K562 (cell line): ENCODE data around the gene IQUB. TPM values are rescaled to one million over a fixed set of nuclear protein-coding genes. Genes with fewer than 3 reads are reported as not detected.
"Not testable (repeated sequence)": the region's sequence is repeated elsewhere in the genome, so short reads cannot be mapped to it uniquely, and the experiment has no call there.

ENCODE experiments used
- ATF7 ChIP-seq: fragments of 450-650 bp; IDR thresholded peaks from 2 replicates; pipeline ENCODE4 v1.7.1; 2014; ENCODE audit warnings: mild to moderate bottlenecking, moderate library complexity
- CC2D1A ChIP-seq: fragments of 450-650 bp; IDR thresholded peaks from 2 replicates; pipeline ENCODE4 v1.6.1; 2017; ENCODE audit warnings: mild to moderate bottlenecking
- DMBX1 ChIP-seq: fragments of 250-450 bp; sonication (Bioruptor Pico); IDR thresholded peaks from 2 replicates; pipeline ENCODE4 v1.8.0; 2022; ENCODE audit warnings: inconsistent platforms, mild to moderate bottlenecking, moderate library complexity, borderline replicate concordance
- FOSL1 ChIP-seq: fragments of 200-800 bp; sonication (Bioruptor generic); conservative IDR thresholded peaks from 2 replicates; pipeline ENCODE4 v1.6.1; 2016; ENCODE audit warnings: missing genetic modification characterization, missing compliant biosample characterization
- NCOA1 ChIP-seq: fragments of 450-650 bp; IDR thresholded peaks from 2 replicates; pipeline ENCODE4 v1.6.1; 2016; ENCODE audit warnings: low read depth
- NR2C1 ChIP-seq, 2 experiments: fragments of 450-650 bp; IDR thresholded peaks; 2 replicates each; pipeline ENCODE4 v1.6.1; 2017; ENCODE audit warnings: mild to moderate bottlenecking in 2 of 2, antibody characterized with exemption in 1 of 2, inconsistent platforms in 1 of 2, missing compliant biosample characterization in 1 of 2, missing genetic modification characterization in 1 of 2
- REST ChIP-seq, 2 experiments: fragments of 450-650 bp; formaldehyde crosslinking in 1 of 2; IDR thresholded peaks; 2 replicates each; pipeline versions ENCODE4 v1.4.0 to v1.6.1; 2014 to 2020; ENCODE audit warnings: mild to moderate bottlenecking in 2 of 2, borderline replicate concordance in 1 of 2, low read depth in 1 of 2
- SMARCA4 ChIP-seq: fragments of 450-650 bp; IDR thresholded peaks from 2 replicates; pipeline ENCODE4 v1.6.1; 2016
- TAF1 ChIP-seq: IDR thresholded peaks from 2 replicates; pipeline ENCODE4 v1.6.1; 2011; ENCODE audit warnings: mild to moderate bottlenecking, low read length, moderate library complexity; ENCODE audit not compliant: insufficient read depth, control insufficient read depth, severe bottlenecking; ENCODE audit errors: extremely low read depth
- TCF3 ChIP-seq: sonication (generic); formaldehyde crosslinking; IDR thresholded peaks from 2 replicates; pipeline ENCODE4 v1.4.0; 2020; ENCODE audit warnings: mild to moderate bottlenecking, missing genetic modification reagents
- TFAP4 ChIP-seq: sonication (generic); formaldehyde crosslinking; IDR thresholded peaks from 2 replicates; pipeline ENCODE4 v1.8.0; 2022; ENCODE audit warnings: missing genetic modification reagents, mild to moderate bottlenecking, moderate library complexity, borderline replicate concordance
- polyA plus RNA-seq, 8 experiments: library from polyadenylated mRNA; depleted of rRNA in 4 of 8; stranded (reverse) in 5 of 8; unstranded in 3 of 8; fragments of >200 nt; fragmentation: Nextera tagmentation in 2 of 8; fragmentation: Illumina TruSeq in 1 of 8; extraction: Ambion mirVana in 2 of 8; extraction: Trizol in 1 of 8; gene quantifications; 2 replicates each; pipeline versions ENCODE4 v1.2.1 to v1.2.3, GENCODE V29; 2011 to 2014; ENCODE audit warnings: inconsistent platforms in 1 of 8, missing spikeins in 1 of 8
- total RNA-seq, 7 experiments: library from RNA; depleted of rRNA in 6 of 7; stranded (reverse); fragments of >200 nt in 6 of 7; fragmentation: Illumina TruSeq in 2 of 7; extraction: Trizol in 2 of 7; gene quantifications; 2 replicates each; pipeline versions ENCODE4 v1.2.1 to v1.2.3, GENCODE V29; 2011 to 2021; ENCODE audit warnings: low replicate concordance in 1 of 7
- TF ChIP-seq, protein P1 (sequence below), 3 experiments: fragments of 200-800 bp in 1 of 3; fragments of 250-450 bp in 1 of 3; fragments of 450-650 bp in 1 of 3; sonication (Bioruptor Pico) in 1 of 3; sonication (Bioruptor generic) in 1 of 3; formaldehyde crosslinking in 1 of 3; IDR thresholded peaks; 2 replicates each; pipeline versions ENCODE4 v1.6.1 to v1.8.0; 2016 to 2022; ENCODE audit warnings: mild to moderate bottlenecking in 2 of 3, missing genetic modification characterization in 2 of 3, missing compliant biosample characterization in 1 of 3, moderate library complexity in 1 of 3

IQUB gene
- total and polyA plus RNA-seq, 9 of the 15 experiments (the other 6 are each of a cell fraction or from before 2014, with no cell fraction given) = 0.62 to 2.6 (median 1.4) TPM

DNA sequence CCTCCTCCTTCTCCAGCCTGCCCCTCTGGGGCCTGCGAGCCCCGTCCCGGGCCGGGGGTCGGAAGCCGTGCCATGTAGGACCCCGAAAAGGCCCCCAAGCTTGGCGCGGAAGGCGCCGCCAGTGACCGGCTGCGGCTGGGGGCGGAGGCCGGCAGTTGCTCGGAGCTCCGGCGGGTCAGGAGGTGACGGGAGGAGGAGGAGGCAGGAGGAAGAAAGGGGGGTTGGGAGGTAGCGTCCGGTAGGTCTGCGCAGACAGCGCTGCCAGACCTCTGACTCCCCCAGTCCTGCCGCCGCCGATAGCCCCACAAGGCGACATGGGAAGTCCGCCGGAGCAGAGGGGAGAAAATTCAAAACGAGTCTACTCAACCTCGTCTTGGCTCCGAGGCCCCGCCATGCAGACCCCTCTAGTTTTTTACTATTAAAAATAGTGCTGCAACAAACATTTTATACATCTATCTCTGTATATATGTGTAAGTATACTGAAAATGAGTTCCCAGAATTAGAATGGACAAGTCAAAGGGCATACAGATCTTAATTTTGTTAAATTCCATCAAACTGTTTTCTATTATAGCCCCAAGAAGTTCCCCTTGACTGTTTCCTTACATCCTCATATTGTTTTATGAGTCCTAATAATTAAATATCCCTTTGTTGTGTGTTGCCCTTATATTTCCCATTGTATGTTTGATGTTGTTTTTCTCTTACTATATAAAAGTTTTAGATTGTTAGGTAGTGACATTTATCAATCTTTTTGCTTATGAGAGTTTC lies 1.4 kb downstream of the IQUB start (continued):
- TF ChIP-seq REST (IDR thresholded peaks at IDR 0.05; ENCODE audit: borderline replicate concordance) = peak; percentile 44; the same call in 1 of the 2 replicates
- 0 out of 2 replicates have a peak, but pooled peaks have one; percentile 32 for TF ChIP-seq REST (CRISPR knock-in tag; IDR thresholded peaks at IDR 0.05; ENCODE audit: low read depth)
- peak; percentile 28; the same call in 1 of the 2 replicates for TF ChIP-seq SMARCA4
- peak; percentile 35; the same call in 1 of the 2 replicates for TF ChIP-seq CC2D1A
- peak; percentile 59 for TF ChIP-seq TAF1
- TF ChIP-seq NR2C1 (IDR thresholded peaks at IDR 0.05) = not testable (repeated sequence)
- peak; percentile 36; the same call in 1 of the 2 replicates for TF ChIP-seq NR2C1 (tag; IDR thresholded peaks at IDR 0.05)
- TF ChIP-seq, protein P1, sequence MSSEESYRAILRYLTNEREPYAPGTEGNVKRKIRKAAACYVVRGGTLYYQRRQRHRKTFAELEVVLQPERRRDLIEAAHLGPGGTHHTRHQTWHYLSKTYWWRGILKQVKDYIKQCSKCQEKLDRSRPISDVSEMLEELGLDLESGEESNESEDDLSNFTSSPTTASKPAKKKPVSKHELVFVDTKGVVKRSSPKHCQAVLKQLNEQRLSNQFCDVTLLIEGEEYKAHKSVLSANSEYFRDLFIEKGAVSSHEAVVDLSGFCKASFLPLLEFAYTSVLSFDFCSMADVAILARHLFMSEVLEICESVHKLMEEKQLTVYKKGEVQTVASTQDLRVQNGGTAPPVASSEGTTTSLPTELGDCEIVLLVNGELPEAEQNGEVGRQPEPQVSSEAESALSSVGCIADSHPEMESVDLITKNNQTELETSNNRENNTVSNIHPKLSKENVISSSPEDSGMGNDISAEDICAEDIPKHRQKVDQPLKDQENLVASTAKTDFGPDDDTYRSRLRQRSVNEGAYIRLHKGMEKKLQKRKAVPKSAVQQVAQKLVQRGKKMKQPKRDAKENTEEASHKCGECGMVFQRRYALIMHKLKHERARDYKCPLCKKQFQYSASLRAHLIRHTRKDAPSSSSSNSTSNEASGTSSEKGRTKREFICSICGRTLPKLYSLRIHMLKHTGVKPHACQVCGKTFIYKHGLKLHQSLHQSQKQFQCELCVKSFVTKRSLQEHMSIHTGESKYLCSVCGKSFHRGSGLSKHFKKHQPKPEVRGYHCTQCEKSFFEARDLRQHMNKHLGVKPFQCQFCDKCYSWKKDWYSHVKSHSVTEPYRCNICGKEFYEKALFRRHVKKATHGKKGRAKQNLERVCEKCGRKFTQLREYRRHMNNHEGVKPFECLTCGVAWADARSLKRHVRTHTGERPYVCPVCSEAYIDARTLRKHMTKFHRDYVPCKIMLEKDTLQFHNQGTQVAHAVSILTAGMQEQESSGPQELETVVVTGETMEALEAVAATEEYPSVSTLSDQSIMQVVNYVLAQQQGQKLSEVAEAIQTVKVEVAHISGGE (CRISPR knock-in tag; IDR thresholded peaks at IDR 0.05) = peak in 1 of 3 experiments; percentile 40; a peak in 1 of 6 replicates
- TF ChIP-seq NCOA1 = 0 out of 2 replicates have a peak, but pooled peaks have one; percentile 19
- peak; percentile 73; the same call in 1 of the 2 replicates for TF ChIP-seq TFAP4 (CRISPR knock-in tag)
- TF ChIP-seq DMBX1 (CRISPR knock-in tag) = 0 out of 2 replicates have a peak, but pooled peaks have one; percentile 25
- TF ChIP-seq FOSL1 (tag) = peak; percentile 30; the same call in 1 of the 2 replicates
- TF ChIP-seq TCF3 (CRISPR knock-in tag) = peak; percentile 68
- 0 out of 2 replicates have a peak, but pooled peaks have one; percentile 14 for TF ChIP-seq ATF7
